Activated CD8-positive, alpha-beta T cell treated with anti-CD3 and anti-CD28 coated beads for 36 hours (primary cell): Measurements from ENCODE around the gene ZNF469. TPM values are rescaled to one million over a fixed set of nuclear protein-coding genes. Genes with fewer than 3 reads are reported as not detected.

Experiments used
- ATAC-seq: fragments of 200-7000 bp; cut with Tn5 transposase; one replicate; pipeline ENCODE4 v1.10.0; 2021; ENCODE audit warnings: mild to moderate bottlenecking, moderate library complexity
- CTCF ChIA-PET: fragments of 350-600 bp; sonication (Branson Sonifier 250); formaldehyde crosslinking; loops from one replicate; lab custom pipeline; 2021; ENCODE audit warnings: antibody characterized with exemption; lab: Charles Lee
- POLR2A ChIA-PET: fragments of 350-600 bp; sonication (Branson Sonifier 250); formaldehyde crosslinking; loops from one replicate; lab custom pipeline; 2021; ENCODE audit warnings: antibody characterized with exemption; lab: Charles Lee
- DNase-seq: peaks from one replicate; pipeline ENCODE4 v3.0.0-alpha.2; 2020
- H3K27ac Mint-ChIP-seq: one replicate; pipeline ENCODE4 v1.8.0; 2021; ENCODE audit warnings: mild to moderate bottlenecking, mixed read lengths
- H3K27me3 Mint-ChIP-seq: one replicate; pipeline ENCODE4 v1.8.0; 2021; ENCODE audit warnings: mixed read lengths
- H3K36me3 Mint-ChIP-seq: one replicate; pipeline ENCODE4 v1.8.0; 2021; ENCODE audit warnings: low read depth, mixed read lengths
- H3K4me1 Mint-ChIP-seq: one replicate; pipeline ENCODE4 v1.8.0; 2021; ENCODE audit warnings: low read depth, mixed read lengths
- H3K4me3 Mint-ChIP-seq: one replicate; pipeline ENCODE4 v1.8.0; 2021; ENCODE audit warnings: mild to moderate bottlenecking, moderate library complexity, mixed read lengths
- H3K9me3 Mint-ChIP-seq: one replicate; pipeline ENCODE4 v1.8.0; 2021; ENCODE audit warnings: mixed read lengths
- CTCF ChIP-seq: fragments of 200-600 bp; IDR thresholded peaks from one replicate; pipeline ENCODE4 v1.8.0; 2022; ENCODE audit warnings: antibody characterized with exemption, mild to moderate bottlenecking
- intact Hi-C: fragments of 100-400 bp; cut with micrococcal nuclease; formaldehyde crosslinking; loops from one replicate; pipeline ENCODE4 v1.10.0; 2022
- total RNA-seq, 2 experiments: library from RNA; stranded (reverse); gene quantifications; one replicate each; pipeline ENCODE4 v1.2.3, GENCODE V29; 2021

ZNF469 gene
- total RNA-seq, 2 experiments from 2014 or later, result 0.45 to 0.56 TPM

GRCh38 chr16:88378836-88379693 is 3.7 kb upstream of the ZNF469 start:
- TF ChIP-seq CTCF, result no peak
- no peaks in the 10 kb centered on the region for H3K9me3 Mint-ChIP-seq
- H3K36me3 Mint-ChIP-seq, result no peaks in the 10 kb centered on the region
- ATAC-seq (no peak), DNase-seq (no peak)
- H3K27me3 Mint-ChIP-seq, result peaks cover 9% of the 10 kb centered on the region
- peaks cover 4% of the 10 kb centered on the region for H3K4me1 Mint-ChIP-seq
- ChIA-PET POLR2A (no interaction called here), CTCF (no interaction called here)
- H3K4me3 Mint-ChIP-seq, result no peak overlapping the region
- intact Hi-C loops, result no loop called here
- H3K27ac Mint-ChIP-seq, result no peak overlapping the region

GRCh38 chr16:88379694-88380040 is 3.1 kb upstream of the ZNF469 start:
- ChIA-PET CTCF (no interaction called here), POLR2A (no interaction called here)
- H3K4me3 Mint-ChIP-seq, result no peak overlapping the region
- no peak for TF ChIP-seq CTCF
- H3K36me3 Mint-ChIP-seq, result no peaks in the 10 kb centered on the region
- no peak for DNase-seq
- H3K9me3 Mint-ChIP-seq, result no peaks in the 10 kb centered on the region
- ATAC-seq, result no peak
- H3K27me3 Mint-ChIP-seq, result peaks cover 15% of the 10 kb centered on the region
- intact Hi-C loops, result no loop called here
- H3K27ac Mint-ChIP-seq, result no peak overlapping the region
- H3K4me1 Mint-ChIP-seq, result peaks cover 4% of the 10 kb centered on the region

DNA sequence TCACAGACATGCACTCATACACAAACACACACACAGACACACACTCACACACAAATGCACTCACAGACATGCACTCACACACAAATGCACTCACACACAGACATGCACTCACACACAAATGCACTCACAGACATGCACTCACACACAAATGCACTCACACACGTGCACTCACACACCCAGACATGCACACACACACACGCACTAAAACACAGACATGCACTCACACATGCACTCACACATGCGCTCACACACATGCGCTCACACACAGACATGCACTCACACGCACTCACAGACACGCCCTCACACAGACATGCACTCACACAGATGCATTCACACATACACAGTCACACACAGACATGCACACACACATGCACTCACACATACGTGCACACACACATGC is 2.7 kb upstream of the ZNF469 start:
- no peaks in the 10 kb centered on the region for H3K36me3 Mint-ChIP-seq
- ATAC-seq, result no peak
- ChIA-PET POLR2A (no interaction called here), CTCF (no interaction called here)
- intact Hi-C loops, result no loop called here
- no peaks in the 10 kb centered on the region for H3K9me3 Mint-ChIP-seq
- no peak for DNase-seq
- H3K4me1 Mint-ChIP-seq, result peaks cover 4% of the 10 kb centered on the region
- H3K27ac Mint-ChIP-seq, result no peak overlapping the region
- H3K27me3 Mint-ChIP-seq, result peaks cover 19% of the 10 kb centered on the region
- H3K4me3 Mint-ChIP-seq, result no peak overlapping the region
- no peak for TF ChIP-seq CTCF

- TF ChIP-seq CTCF, result no peak
- H3K27me3 Mint-ChIP-seq, result peaks cover 22% of the 10 kb centered on the region
- no peaks in the 10 kb centered on the region for H3K36me3 Mint-ChIP-seq
- no peak overlapping the region for H3K4me3 Mint-ChIP-seq
- H3K9me3 Mint-ChIP-seq, result no peaks in the 10 kb centered on the region
- POLR2A ChIA-PET, result no interaction called here
- ATAC-seq, result no peak
- no peak overlapping the region for H3K27ac Mint-ChIP-seq
- intact Hi-C loops, result no loop called here
- no peak for DNase-seq
- H3K4me1 Mint-ChIP-seq, result peaks cover 4% of the 10 kb centered on the region
- CTCF ChIA-PET, result no interaction called here
Measured at GRCh38 chr16:88380619-88381018, 2.1 kb upstream of the ZNF469 start.

GRCh38 chr16:88381820-88382451 is 823 bp upstream of the ZNF469 start:
- DNase-seq (no peak), ATAC-seq (no peak)
- ChIA-PET POLR2A (no interaction called here), CTCF (no interaction called here)
- Mint-ChIP-seq H3K27me3 (peaks cover 31% of the 10 kb centered on the region), H3K4me1 (peaks cover 4% of the 10 kb centered on the region), H3K4me3 (no peak overlapping the region), H3K36me3 (no peaks in the 10 kb centered on the region), H3K27ac (no peak overlapping the region), H3K9me3 (no peaks in the 10 kb centered on the region)
- TF ChIP-seq CTCF, result no peak
- intact Hi-C loops, result no loop called here
